ENCODE results near the gene SYT9.

Gene SYT9

GRCh38 chr11:7251836-7252682, at the start of gene SYT9:
TSS of gene SYT9 (plus strand) at chr11:7251904. CDS start at chr11:7252187, 283 bp downstream.
- DNase-seq (ENCODE audit: low read depth in 2 of 2), result peak in 1 of 2 donors; percentile 7

- DNase-seq (ENCODE audit: low read depth in 2 of 2), result no peak
Observed at GRCh38 chr11:7202412-7202811, 49.3 kb upstream of the SYT9 start.

- DNase-seq (ENCODE audit: low read depth in 2 of 2), result no peak
Observed at GRCh38 chr11:7204778-7205177, 46.9 kb upstream of the SYT9 start.

GRCh38 chr11:7208391-7208790, 43.3 kb upstream of the SYT9 start:
- no peak for DNase-seq (ENCODE audit: low read depth in 2 of 2)

GRCh38 chr11:7219491-7219890, 32.2 kb upstream of the SYT9 start:
- DNase-seq (ENCODE audit: low read depth in 2 of 2), result no peak

- DNase-seq (ENCODE audit: low read depth in 2 of 2), result no peak
Observed at GRCh38 chr11:7220636-7221035, 31.1 kb upstream of the SYT9 start.

- DNase-seq (ENCODE audit: low read depth in 2 of 2), result no peak
Observed at GRCh38 chr11:7222619-7223018, 29.1 kb upstream of the SYT9 start.

- no peak for DNase-seq (ENCODE audit: low read depth in 2 of 2)
Observed at GRCh38 chr11:7239877-7240276, 11.8 kb upstream of the SYT9 start.

GRCh38 chr11:7245341-7245740, 6.4 kb upstream of the SYT9 start:
- no peak for DNase-seq (ENCODE audit: low read depth in 2 of 2)

- no peak for DNase-seq (ENCODE audit: low read depth in 2 of 2)
Observed at GRCh38 chr11:7246179-7246578, 5.5 kb upstream of the SYT9 start.

- DNase-seq (ENCODE audit: low read depth in 2 of 2), result no peak
Observed at GRCh38 chr11:7250166-7250565, 1.5 kb upstream of the SYT9 start.

GRCh38 chr11:7251487-7251835, 243 bp upstream of the SYT9 start:
- DNase-seq (ENCODE audit: low read depth in 2 of 2), result no peak

- no peak for DNase-seq (ENCODE audit: low read depth in 2 of 2)
Observed at GRCh38 chr11:7252683-7253213, 1.0 kb downstream of the SYT9 start.

GRCh38 chr11:7253800-7254199, 2.1 kb downstream of the SYT9 start:
- no peak for DNase-seq (ENCODE audit: low read depth in 2 of 2)

- DNase-seq (ENCODE audit: low read depth in 2 of 2), result no peak
Observed at GRCh38 chr11:7254731-7255291, 3.1 kb downstream of the SYT9 start.

- no peak for DNase-seq (ENCODE audit: low read depth in 2 of 2)
Observed at GRCh38 chr11:7256943-7257342, 5.2 kb downstream of the SYT9 start.

- no peak for DNase-seq (ENCODE audit: low read depth in 2 of 2)
Observed at GRCh38 chr11:7257724-7258123, 6.0 kb downstream of the SYT9 start.

GRCh38 chr11:7261578-7261977, 9.9 kb downstream of the SYT9 start:
- no peak for DNase-seq (ENCODE audit: low read depth in 2 of 2)

GRCh38 chr11:7262672-7263071, 11.0 kb downstream of the SYT9 start:
- no peak for DNase-seq (ENCODE audit: low read depth in 2 of 2)

- no peak for DNase-seq (ENCODE audit: low read depth in 2 of 2)
Observed at GRCh38 chr11:7263842-7264241, 12.1 kb downstream of the SYT9 start.

- DNase-seq (ENCODE audit: low read depth in 2 of 2), result no peak
Observed at GRCh38 chr11:7268758-7269157, 17.1 kb downstream of the SYT9 start.

- DNase-seq (ENCODE audit: low read depth in 2 of 2), result no peak
Observed at GRCh38 chr11:7270233-7270865, 18.6 kb downstream of the SYT9 start.

- DNase-seq (ENCODE audit: low read depth in 2 of 2), result no peak
Observed at GRCh38 chr11:7272373-7272772, 20.7 kb downstream of the SYT9 start.
